ENCODE measurements around the gene CAMK2D.

- TF ChIP-seq EZH2 (IDR thresholded peaks at IDR 0.05) (no peak), POLR2AphosphoS5 (IDR thresholded peaks at IDR 0.05; ENCODE audit: borderline replicate concordance, low read depth, low read length) (no peak)
Observed at GRCh38 chr4:113537203-113537602, 224.3 kb downstream of the CAMK2D start.
